ENCODE measurements around the gene CEBPB. TPM values are rescaled to one million over a fixed set of nuclear protein-coding genes. Genes with fewer than 3 reads are reported as not detected.

Gene CEBPB
- total and polyA plus RNA-seq, 2 experiments from 2014 or later = 22.0 to 22.9 TPM

DNA sequence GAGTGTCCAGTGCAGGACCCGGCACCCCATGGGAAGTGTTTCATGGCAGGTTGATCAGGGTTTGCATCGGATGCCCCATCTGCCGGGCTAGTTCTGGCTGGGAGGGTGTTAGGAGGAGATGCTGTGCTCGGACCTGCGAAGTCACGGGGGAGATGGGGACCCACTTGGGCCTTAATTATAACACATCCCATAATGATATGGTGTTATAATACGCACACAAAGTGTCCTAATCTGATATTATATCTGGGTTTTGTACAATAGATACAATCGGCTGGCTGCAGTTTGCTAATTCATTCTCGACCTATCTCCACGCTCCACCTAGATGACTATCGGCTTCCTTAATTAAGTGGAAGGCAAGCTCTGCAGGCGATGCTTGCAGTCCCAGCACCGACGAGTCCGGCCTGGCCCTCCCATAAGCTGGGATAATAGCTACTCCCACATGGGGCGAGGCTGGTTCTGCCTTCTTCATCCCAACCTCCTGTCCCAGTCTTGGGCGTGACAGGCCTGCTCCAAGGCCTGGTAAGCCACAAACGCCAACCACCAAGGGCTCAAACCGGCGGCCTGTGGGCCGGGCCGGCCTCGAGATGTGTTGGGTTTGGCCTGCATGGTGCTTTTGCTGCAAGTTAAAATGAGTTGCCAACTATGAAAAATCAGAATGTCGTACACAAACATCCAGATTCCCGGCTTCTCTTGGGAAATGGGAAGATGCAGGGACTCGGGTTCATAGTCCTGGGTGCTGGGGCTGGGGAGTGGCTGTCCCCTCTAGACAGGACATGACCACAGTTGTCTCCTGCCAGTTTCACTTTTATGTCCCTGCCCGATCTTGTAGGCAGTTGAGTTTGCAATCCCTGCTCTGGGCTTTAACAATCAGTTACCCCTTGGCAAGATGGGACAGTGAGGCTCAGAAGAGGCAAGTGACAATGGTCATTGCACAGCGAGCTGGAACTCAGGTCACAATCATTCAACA, 32.7 kb downstream of the CEBPB start:
- no peaks in the 10 kb centered on the region for H3K27me3 ChIP-seq
- no peak overlapping the region for H3K4me3 ChIP-seq
- no peak for DNase-seq (ENCODE audit: low read depth in 1 of 2, low spot score in 1 of 2)
- TF ChIP-seq, protein P1, sequence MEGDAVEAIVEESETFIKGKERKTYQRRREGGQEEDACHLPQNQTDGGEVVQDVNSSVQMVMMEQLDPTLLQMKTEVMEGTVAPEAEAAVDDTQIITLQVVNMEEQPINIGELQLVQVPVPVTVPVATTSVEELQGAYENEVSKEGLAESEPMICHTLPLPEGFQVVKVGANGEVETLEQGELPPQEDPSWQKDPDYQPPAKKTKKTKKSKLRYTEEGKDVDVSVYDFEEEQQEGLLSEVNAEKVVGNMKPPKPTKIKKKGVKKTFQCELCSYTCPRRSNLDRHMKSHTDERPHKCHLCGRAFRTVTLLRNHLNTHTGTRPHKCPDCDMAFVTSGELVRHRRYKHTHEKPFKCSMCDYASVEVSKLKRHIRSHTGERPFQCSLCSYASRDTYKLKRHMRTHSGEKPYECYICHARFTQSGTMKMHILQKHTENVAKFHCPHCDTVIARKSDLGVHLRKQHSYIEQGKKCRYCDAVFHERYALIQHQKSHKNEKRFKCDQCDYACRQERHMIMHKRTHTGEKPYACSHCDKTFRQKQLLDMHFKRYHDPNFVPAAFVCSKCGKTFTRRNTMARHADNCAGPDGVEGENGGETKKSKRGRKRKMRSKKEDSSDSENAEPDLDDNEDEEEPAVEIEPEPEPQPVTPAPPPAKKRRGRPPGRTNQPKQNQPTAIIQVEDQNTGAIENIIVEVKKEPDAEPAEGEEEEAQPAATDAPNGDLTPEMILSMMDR (IDR thresholded peaks at IDR 0.05; ENCODE audit: low read depth, low read length) = no peak
- no peak overlapping the region for H3K27ac ChIP-seq
- H3K36me3 ChIP-seq = no peaks in the 10 kb centered on the region
- H3K9me3 ChIP-seq (ENCODE audit: low read depth) = no peaks in the 10 kb centered on the region
- H3K4me1 ChIP-seq (ENCODE audit: low read depth) = peaks cover 5% of the 10 kb centered on the region

DNA sequence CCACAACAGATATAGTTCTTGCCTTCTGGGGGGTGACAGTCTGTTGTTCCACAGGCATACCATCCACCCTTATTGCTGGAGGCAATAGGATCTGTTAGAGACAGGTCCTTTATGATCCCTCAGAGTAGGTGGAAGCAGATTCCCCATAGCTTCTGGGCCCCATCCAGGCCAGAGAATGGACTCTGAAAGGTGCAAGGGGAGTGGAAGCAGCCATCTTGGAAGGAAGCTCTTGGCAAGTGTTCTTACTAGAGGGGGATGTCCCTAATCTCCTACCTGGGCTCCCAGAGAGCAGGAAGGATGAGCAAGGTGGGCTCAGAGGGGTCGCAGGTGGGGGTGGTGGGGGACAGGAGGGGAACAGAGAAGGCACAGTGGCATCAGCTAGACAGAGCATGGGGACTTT, 33.4 kb downstream of the CEBPB start:
- Histone ChIP-seq H3K27me3 (no peaks in the 10 kb centered on the region), H3K36me3 (no peaks in the 10 kb centered on the region), H3K27ac (no peak overlapping the region), H3K4me1 (ENCODE audit: low read depth) (peaks cover 5% of the 10 kb centered on the region), H3K4me3 (no peak overlapping the region), H3K9me3 (ENCODE audit: low read depth) (no peaks in the 10 kb centered on the region)
- TF ChIP-seq, protein P1 (IDR thresholded peaks at IDR 0.05; ENCODE audit: low read depth, low read length) = no peak
- DNase-seq (ENCODE audit: low read depth in 1 of 2, low spot score in 1 of 2) = no peak

DNA sequence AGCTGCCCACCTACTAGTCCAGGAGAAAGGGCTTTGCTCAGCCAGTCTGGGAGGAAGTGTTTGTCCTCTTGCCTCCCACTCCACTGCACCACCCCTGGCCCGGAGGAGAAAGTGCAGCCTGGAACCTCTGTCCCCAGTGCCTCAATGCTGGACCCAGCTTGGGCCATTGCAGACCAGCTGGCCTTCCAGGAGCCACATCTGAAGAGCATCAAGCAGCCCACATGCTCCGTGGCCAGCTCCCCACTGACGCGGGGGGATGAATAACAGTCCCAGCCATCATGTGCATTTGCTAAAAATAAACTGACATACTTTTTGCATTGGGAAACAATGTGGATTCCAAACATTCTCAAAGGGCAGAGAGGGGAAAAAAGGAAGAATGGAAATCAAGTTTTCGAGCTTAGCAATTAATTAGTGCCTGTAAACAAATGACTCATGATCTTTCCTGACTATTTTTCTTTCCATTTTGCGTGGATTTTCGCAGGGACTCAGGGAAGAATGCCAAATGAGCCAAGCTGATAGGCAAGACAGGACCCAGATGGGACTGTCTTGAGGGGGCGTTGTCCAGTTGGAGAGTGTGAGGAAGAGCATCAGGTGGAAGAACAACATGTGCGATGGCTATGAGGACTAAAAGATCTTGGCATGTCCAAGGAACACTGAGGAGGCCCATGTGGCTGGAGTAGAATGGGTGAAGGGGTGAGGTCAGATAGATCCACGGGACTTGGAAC, 34.1 kb downstream of the CEBPB start:
- no peaks in the 10 kb centered on the region for H3K36me3 ChIP-seq
- TF ChIP-seq, protein P1 (IDR thresholded peaks at IDR 0.05; ENCODE audit: low read depth, low read length) = peak; percentile 38
- H3K27ac ChIP-seq = peak overlapping the region; percentile 45
- peak; percentile 51 to 95 for DNase-seq (ENCODE audit: low read depth in 1 of 2, low spot score in 1 of 2)
- peaks cover 5% of the 10 kb centered on the region for H3K4me1 ChIP-seq (ENCODE audit: low read depth)
- no peaks in the 10 kb centered on the region for H3K9me3 ChIP-seq (ENCODE audit: low read depth)
- no peaks in the 10 kb centered on the region for H3K27me3 ChIP-seq
- no peak overlapping the region for H3K4me3 ChIP-seq

DNA sequence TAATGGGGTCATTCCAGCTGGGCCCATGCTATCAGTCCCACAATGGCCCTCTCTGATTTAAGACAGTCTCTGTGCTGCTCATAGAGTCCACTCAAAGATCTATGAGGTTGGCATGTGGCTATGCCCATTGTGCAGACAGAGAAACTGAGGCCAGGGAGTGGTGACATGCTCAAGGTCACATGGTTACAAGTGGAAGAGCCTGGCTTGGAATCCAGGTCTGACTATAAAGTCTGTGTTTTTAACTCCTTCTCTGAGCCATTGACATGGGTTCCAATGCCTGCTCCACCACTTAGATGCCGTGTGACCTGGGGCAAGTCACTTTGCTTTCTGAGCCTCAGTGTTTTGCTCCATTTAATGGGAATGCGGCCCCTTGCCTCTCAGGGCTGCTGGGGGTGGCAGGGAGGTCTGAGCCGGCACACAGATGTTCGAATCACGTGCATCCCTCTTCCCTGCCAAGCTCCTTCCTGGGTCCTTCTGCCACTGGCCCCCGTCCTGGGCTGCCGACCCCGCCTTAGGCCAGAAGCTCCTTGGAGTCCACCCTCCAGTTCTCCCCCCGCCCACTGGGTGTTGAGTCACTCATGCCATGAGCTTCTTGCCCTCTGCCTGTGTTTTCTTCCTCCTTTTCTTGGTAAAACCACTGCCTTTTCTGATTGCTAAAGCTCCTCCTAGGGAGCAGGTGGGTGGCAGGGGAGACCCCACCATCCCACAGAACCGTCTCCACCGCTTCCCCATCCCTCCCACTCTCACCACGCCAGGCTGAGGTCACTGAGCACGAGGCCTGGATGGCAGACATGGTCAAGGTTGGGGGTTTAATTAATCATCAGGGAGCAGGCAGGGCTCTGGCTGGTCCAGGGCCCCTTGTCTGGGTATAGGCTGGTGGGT, 35.7 kb downstream of the CEBPB start:
- no peaks in the 10 kb centered on the region for H3K27me3 ChIP-seq
- no peaks in the 10 kb centered on the region for H3K36me3 ChIP-seq
- H3K27ac ChIP-seq = no peak overlapping the region
- no peaks in the 10 kb centered on the region for H3K9me3 ChIP-seq (ENCODE audit: low read depth)
- TF ChIP-seq, protein P1 (IDR thresholded peaks at IDR 0.05; ENCODE audit: low read depth, low read length) = no peak
- peaks cover 5% of the 10 kb centered on the region for H3K4me1 ChIP-seq (ENCODE audit: low read depth)
- DNase-seq (ENCODE audit: low read depth in 1 of 2, low spot score in 1 of 2) = peak in 1 of 2 donors; percentile 46
- no peak overlapping the region for H3K4me3 ChIP-seq

DNA sequence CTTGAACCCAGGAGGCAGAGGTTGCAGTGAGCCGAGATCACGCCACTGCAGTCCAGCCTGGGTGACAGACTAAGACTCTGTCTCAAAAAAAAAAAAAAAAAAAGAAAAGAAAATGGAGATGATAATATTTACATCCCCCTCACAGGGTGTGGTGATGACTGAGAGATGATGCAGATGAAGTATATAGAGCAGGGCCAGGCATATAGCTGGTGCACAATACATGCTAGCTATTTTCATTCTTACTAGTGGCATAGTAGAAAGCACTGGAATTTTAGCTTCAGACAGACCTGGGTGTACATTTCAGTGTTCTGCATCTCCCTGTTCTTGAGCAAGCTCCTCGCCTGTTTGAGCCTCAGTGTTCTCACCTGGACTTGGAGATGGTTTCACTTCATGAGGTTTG, 36.9 kb downstream of the CEBPB start:
- no peak overlapping the region for H3K4me3 ChIP-seq
- peaks cover 5% of the 10 kb centered on the region for H3K4me1 ChIP-seq (ENCODE audit: low read depth)
- H3K27ac ChIP-seq = no peak overlapping the region
- no peaks in the 10 kb centered on the region for H3K27me3 ChIP-seq
- TF ChIP-seq, protein P1 (IDR thresholded peaks at IDR 0.05; ENCODE audit: low read depth, low read length) = no peak
- H3K36me3 ChIP-seq = no peaks in the 10 kb centered on the region
- no peak for DNase-seq (ENCODE audit: low read depth in 1 of 2, low spot score in 1 of 2)
- H3K9me3 ChIP-seq (ENCODE audit: low read depth) = no peaks in the 10 kb centered on the region
